ENCODE results near the gene MRFAP1. TPM values are rescaled to one million over a fixed set of nuclear protein-coding genes. Genes with fewer than 3 reads are reported as not detected.

MRFAP1 gene
- total and polyA plus RNA-seq, 10 of the 15 experiments (the other 5 are each of a cell fraction or from before 2014, with no cell fraction given), result 18.7 to 105 (median 80.8) TPM

DNA sequence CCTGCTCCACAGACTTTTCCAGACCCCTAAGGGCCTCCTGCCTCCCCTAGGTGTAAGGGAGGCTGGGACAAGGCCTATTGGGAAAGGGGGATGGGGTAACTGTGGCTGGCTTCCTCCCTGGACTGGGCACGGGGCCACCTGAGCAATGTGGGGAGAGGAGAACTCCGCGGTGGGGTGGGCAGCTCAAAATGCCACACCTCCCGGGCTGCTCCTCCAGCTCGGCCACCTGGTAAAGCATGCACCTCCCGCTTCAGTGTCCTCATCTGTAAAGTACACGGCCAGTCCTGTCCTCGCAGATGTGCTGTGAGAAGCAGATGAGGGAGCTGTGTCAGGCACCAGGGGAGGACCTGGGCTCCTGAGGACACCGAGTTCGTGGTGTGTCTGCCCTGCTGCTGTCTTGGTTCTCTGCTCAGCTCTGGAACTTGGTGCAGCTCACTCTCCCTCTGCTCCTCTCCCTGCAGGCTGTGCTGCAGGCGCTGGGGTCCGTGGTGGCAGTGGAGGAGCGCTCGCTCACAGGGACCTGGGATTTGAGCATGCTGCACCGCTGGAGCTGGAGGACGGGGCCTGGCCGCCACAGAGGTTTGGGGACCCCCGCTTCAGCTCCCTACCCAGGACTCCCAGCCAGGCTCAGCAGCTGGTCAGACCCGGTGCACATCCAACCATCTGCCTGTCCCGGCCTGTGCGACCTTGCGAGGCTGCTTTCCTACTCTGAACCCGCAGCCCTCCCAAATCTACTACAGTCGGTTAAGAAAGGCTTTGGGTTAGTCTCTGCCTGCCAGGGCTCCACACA is 20.8 kb upstream of the MRFAP1 start:
- DNase-seq (ENCODE audit: low read depth, low spot score), result no peak
- Histone ChIP-seq H3K4me1 (ENCODE audit: control insufficient read depth, insufficient read depth, low read length) (no peaks in the 10 kb centered on the region), H3K9ac (ENCODE audit: control insufficient read depth, insufficient read depth, low read length) (no peak overlapping the region), H3K27ac (ENCODE audit: control insufficient read depth, insufficient read depth) (no peak overlapping the region), H3K9me3 (replicated peaks; ENCODE audit: control insufficient read depth, insufficient read depth, low read length) (no peaks in the 10 kb centered on the region; the same call in 2 of the 3 replicates), H3K4me3 (no peak overlapping the region), H4K20me1 (ENCODE audit: control insufficient read depth, insufficient read depth) (no peaks in the 10 kb centered on the region), H3K79me2 (ENCODE audit: control insufficient read depth, insufficient read depth, low read length) (no peaks in the 10 kb centered on the region), H3K4me2 (ENCODE audit: control insufficient read depth, insufficient read depth) (no peak overlapping the region), H3K27me3 (replicated peaks in 1 of 2; ENCODE audit: control insufficient read depth in 2 of 2, insufficient read depth in 2 of 2, low read length in 1 of 2) (no peaks in the 10 kb centered on the region), H2AFZ (ENCODE audit: control insufficient read depth, low read depth, low read length) (no peak overlapping the region), H3K36me3 (ENCODE audit: control insufficient read depth in 2 of 2, insufficient read depth in 2 of 2, low read length in 1 of 2) (peaks cover 2 to 6% of the 10 kb centered on the region in 2 experiments)
- BruUV-seq (replicated peaks), result no TSS peak
- CTCF ChIA-PET, result no interaction called here
- ATAC-seq, result no peak
- TF ChIP-seq POLR2AphosphoS2 (IDR thresholded peaks at IDR 0.05; ENCODE audit: low read depth, low read length) (no peak), GATAD2B (conservative IDR thresholded peaks at IDR 0.05; ENCODE audit: low read depth) (no peak), SMAD5 (IDR thresholded peaks at IDR 0.05; ENCODE audit: low read depth) (no peak), CBFB (IDR thresholded peaks at IDR 0.05; ENCODE audit: low read depth) (no peak)
- TF ChIP-seq, protein P1, sequence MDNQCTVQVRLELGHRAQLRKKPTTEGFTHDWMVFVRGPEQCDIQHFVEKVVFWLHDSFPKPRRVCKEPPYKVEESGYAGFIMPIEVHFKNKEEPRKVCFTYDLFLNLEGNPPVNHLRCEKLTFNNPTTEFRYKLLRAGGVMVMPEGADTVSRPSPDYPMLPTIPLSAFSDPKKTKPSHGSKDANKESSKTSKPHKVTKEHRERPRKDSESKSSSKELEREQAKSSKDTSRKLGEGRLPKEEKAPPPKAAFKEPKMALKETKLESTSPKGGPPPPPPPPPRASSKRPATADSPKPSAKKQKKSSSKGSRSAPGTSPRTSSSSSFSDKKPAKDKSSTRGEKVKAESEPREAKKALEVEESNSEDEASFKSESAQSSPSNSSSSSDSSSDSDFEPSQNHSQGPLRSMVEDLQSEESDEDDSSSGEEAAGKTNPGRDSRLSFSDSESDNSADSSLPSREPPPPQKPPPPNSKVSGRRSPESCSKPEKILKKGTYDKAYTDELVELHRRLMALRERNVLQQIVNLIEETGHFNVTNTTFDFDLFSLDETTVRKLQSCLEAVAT (IDR thresholded peaks at IDR 0.05), result no peak
- TF ChIP-seq, protein P2, sequence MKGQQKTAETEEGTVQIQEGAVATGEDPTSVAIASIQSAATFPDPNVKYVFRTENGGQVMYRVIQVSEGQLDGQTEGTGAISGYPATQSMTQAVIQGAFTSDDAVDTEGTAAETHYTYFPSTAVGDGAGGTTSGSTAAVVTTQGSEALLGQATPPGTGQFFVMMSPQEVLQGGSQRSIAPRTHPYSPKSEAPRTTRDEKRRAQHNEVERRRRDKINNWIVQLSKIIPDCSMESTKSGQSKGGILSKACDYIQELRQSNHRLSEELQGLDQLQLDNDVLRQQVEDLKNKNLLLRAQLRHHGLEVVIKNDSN (IDR thresholded peaks at IDR 0.05; ENCODE audit: borderline replicate concordance, extremely low read length, insufficient read depth, low read depth, low read length), result no peak
- WGBS (ENCODE audit: insufficient coverage, insufficient replicate concordance, low lambda C conversion rate, missing lambda C conversion rate), result 95% methylated on average over 24 of the region's 24 CpGs
- POLR2A ChIA-PET, result no interaction called here
- in situ Hi-C loops (cut with MboI) (no loop called here), intact Hi-C loops (cut with micrococcal nuclease; ENCODE audit: unreplicated experiment) (no loop called here)
- no peak for FAIRE-seq
- SMC1A ChIA-PET (ENCODE audit: uncharacterized antibody, unreplicated experiment), result no interaction called here
- RAD21 ChIA-PET (ENCODE audit: unreplicated experiment), result interaction anchor here (0.6 kb wide), 1 partner anchor 158 kb away, joined by 4 read pairs; no protein-coding TSS in a partner anchor

Data from GM12878 (cell line).